T-helper 1 cell treated with Interleukin-12 subunit alpha and Interleukin-12 subunit beta and Interleukin-4 antibody, amounts not matched to agents 30 μg/mL and 1 μg/mL, for 36 hours (primary cell): Measurements from ENCODE around the gene POLR2C.

Experiments used
- H3K27ac Mint-ChIP-seq: one replicate; pipeline ENCODE4 v1.8.0; 2021; ENCODE audit warnings: mild to moderate bottlenecking, mixed read lengths
- H3K27me3 Mint-ChIP-seq: one replicate; pipeline ENCODE4 v1.8.0; 2021; ENCODE audit warnings: low read depth, mixed read lengths
- H3K36me3 Mint-ChIP-seq: one replicate; pipeline ENCODE4 v1.8.0; 2021; ENCODE audit warnings: low read depth, mixed read lengths
- H3K4me1 Mint-ChIP-seq: one replicate; pipeline ENCODE4 v1.8.0; 2021; ENCODE audit warnings: low read depth, mixed read lengths
- H3K4me3 Mint-ChIP-seq: one replicate; pipeline ENCODE4 v1.8.0; 2021; ENCODE audit warnings: mild to moderate bottlenecking, moderate library complexity, mixed read lengths
- H3K9me3 Mint-ChIP-seq: one replicate; pipeline ENCODE4 v1.8.0; 2021; ENCODE audit warnings: mixed read lengths

Gene POLR2C

GRCh38 chr16:57480754-57481230 lies 18.3 kb downstream of the POLR2C start:
- Mint-ChIP-seq H3K9me3 (no peaks in the 10 kb centered on the region), H3K27ac (no peak overlapping the region), H3K4me1 (peaks cover 14% of the 10 kb centered on the region)

GRCh38 chr16:57481421-57481820 lies 18.9 kb downstream of the POLR2C start:
- H3K36me3 Mint-ChIP-seq: no peaks in the 10 kb centered on the region
- no peak overlapping the region for H3K27ac Mint-ChIP-seq
- H3K4me3 Mint-ChIP-seq: no peak overlapping the region
- H3K27me3 Mint-ChIP-seq: peaks cover 12% of the 10 kb centered on the region
- H3K4me1 Mint-ChIP-seq: peaks cover 9% of the 10 kb centered on the region
- H3K9me3 Mint-ChIP-seq: no peaks in the 10 kb centered on the region

More at GRCh38 chr16:57480754-57481230, 18.3 kb downstream of the POLR2C start:
- Mint-ChIP-seq H3K27me3 (peaks cover 11% of the 10 kb centered on the region), H3K36me3 (no peaks in the 10 kb centered on the region), H3K4me3 (no peak overlapping the region)

DNA sequence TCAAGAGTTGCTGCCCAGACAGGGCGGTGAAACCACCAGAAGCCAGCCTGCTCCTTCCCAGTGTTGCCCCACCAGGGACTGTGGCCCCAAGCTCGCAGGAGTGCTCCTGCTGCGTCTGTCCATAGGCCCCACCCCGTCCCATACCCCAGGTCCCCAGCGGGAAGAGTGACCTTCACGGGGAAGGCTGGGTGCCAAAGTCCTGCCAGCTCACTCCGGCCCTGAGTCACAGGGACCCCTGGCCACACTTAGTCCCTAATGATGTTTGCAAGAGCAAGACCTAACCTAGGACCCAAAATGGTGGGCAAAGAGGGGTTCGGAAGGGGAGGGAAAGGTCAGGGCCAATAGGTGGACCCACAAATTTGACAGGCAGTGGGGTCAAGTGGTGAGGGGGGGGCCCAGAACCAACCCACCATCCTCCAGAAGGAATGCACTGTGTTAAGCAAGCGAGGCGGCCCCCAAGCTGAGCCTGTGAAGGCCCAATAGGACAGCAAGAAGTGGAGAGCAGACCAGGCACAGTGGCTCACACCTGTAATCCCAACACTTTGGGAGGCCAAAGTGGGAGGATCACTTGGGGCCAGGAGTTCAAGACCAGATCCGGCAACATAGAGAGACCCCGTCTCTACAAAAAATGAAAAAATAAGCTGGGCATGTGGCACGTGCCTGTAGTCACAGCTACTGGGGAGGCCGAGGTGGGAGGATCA lies 20.5 kb downstream of the POLR2C start:
- Mint-ChIP-seq H3K27ac (no peak overlapping the region), H3K36me3 (no peaks in the 10 kb centered on the region), H3K4me1 (peaks cover 13% of the 10 kb centered on the region), H3K9me3 (no peaks in the 10 kb centered on the region), H3K4me3 (no peak overlapping the region), H3K27me3 (peaks cover 12% of the 10 kb centered on the region)

DNA sequence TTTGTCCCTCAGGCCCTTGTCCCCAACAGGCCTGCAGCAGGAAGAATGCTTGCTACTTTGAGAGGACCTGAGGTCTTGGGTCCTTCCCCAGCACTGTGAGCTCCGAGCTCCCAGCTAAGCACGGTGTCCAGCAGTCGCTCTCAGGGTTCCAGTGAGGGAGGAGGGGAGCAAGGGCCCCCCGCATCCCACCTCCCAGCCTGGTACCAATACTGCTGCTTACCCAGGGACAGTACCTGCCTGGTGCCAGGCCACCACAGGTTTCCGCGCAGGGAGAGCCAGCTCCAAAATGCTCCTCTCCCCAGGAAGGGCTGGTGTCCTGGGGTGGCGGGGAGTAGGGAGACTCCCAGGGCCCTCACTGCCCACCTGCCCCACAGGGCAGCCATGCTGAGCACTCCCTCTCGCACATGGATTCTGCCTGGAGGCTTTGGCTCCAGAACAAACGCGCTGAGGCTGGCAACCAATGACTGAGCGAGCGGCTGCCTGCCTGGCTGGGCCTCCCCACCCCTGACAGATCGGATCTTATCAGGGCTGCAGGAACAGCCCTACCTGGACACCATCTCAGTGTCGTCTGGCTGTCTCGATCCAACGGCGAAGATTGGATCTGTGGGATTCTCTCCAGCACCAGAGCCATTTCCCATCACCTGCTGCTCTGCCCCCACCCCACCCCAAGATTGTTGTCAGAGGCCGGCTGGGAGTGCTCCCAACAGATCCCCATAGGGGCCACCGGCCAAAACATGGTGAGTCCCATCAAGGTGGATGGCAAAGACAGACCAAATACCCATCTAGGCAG lies 21.4 kb downstream of the POLR2C start:
- H3K36me3 Mint-ChIP-seq: no peaks in the 10 kb centered on the region
- no peak overlapping the region for H3K27ac Mint-ChIP-seq
- H3K9me3 Mint-ChIP-seq: no peaks in the 10 kb centered on the region
- H3K27me3 Mint-ChIP-seq: peaks cover 8% of the 10 kb centered on the region
- H3K4me1 Mint-ChIP-seq: peaks cover 13% of the 10 kb centered on the region
- no peak overlapping the region for H3K4me3 Mint-ChIP-seq

GRCh38 chr16:57484515-57485005 lies 22.1 kb downstream of the POLR2C start:
- H3K36me3 Mint-ChIP-seq: no peaks in the 10 kb centered on the region
- H3K4me3 Mint-ChIP-seq: no peak overlapping the region
- no peak overlapping the region for H3K27ac Mint-ChIP-seq
- peaks cover 10% of the 10 kb centered on the region for H3K4me1 Mint-ChIP-seq
- H3K9me3 Mint-ChIP-seq: no peaks in the 10 kb centered on the region
- peaks cover 8% of the 10 kb centered on the region for H3K27me3 Mint-ChIP-seq

DNA sequence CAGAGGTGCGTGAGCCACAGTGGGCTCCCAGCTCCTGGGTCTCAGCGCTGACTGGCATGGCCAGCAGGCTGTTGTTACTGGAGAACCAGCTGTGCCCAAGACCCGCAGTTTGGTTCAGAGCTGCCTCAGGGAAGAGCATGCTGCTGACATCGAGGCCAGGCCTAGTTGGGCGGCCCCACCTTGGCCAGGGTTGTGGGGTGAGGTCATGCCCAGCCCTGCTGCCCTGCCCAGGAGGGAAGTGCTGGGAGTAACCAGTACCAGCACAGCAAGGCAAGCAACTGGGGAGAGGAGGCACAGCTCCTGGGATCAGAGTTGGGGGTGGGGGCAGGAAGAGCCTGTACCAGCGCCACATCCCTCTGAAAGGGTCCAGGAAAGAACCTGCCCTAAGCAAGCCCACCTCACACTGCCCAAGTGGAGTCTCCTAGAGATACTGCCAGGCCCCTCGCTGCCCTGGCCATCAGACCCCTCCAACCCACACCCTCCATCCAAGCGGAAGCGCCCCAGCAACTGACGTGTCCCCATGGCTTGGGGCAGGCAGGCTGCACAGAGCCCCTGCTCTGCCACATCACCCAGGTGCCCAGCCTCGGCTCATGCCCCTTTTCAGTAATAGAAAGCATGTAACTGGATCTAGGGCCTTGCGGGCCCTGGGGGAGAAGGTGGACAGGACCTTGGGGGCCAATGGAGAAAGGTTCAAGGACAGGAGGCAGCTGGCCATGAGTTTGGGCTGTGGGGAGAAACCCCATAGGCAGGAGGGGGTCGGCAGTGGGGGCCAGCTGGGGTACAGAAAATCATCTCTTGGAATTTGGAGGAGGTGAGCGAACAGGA lies 22.8 kb downstream of the POLR2C start:
- Mint-ChIP-seq H3K27ac (no peak overlapping the region), H3K9me3 (no peaks in the 10 kb centered on the region), H3K36me3 (no peaks in the 10 kb centered on the region), H3K4me3 (peak overlapping the region; percentile 82), H3K4me1 (peaks cover 10% of the 10 kb centered on the region), H3K27me3 (peaks cover 8% of the 10 kb centered on the region)

- H3K4me3 Mint-ChIP-seq: peak within 1 kb of the TSS; percentile 82
- H3K36me3 Mint-ChIP-seq: no peaks in the 10 kb centered on the region
- H3K4me1 Mint-ChIP-seq: peaks cover 10% of the 10 kb centered on the region
- H3K9me3 Mint-ChIP-seq: no peaks in the 10 kb centered on the region
- peak within 1 kb of the TSS; percentile 59 for H3K27ac Mint-ChIP-seq
- peaks cover 8% of the 10 kb centered on the region for H3K27me3 Mint-ChIP-seq
These were observed 23.7 kb downstream of the POLR2C start, which contains the start of gene DOK4 for GRCh38 chr16:57485916-57486857. DOK4 (minus strand) TSS chr16:57486493; CDS start chr16:57479507, 6,986 bp downstream.

DNA sequence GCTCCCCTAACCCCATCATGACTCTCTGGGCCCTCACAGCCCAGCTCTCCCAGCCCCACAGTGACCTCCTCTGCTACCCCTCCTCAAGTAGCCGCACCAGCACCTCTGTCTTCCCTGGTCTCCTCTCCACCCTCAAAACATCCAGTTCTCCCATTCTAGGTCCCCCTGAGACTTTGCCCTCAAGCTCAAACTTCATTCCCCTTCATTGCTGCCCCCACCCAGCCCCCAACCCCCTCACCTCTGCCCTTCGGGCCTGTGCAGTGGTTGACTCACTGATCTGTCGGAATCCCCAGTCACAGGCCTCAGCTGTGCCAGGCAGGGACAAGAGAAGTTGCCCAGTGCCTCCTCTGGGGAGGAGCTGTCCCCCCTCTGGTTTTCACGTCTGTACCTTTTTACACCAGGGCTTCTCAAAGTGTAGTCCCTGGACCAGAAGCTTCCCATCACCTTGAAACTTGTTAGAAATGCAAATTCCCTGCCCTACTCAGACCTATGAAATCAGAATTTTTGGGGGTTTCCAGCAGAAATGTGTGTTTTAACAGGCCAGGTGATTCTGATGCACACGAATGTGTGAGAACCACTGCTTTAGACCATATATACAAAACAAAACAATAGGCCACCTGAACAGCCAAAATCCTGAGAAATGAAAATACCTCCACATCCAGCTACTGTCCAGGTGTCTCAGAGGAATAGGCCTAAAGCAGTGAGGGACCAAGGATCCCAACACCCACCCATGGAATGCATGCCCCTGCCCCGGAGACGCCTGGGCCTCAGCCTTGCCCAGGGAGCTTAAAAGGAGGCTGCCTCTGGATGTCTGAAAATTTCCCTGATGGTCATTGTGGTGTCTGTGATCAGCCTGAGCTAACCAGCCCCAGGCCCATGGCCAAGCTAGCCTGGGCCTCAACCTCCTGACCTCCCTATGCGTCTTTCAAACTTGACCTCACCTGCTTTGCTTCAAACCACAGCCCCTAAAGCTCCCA lies 24.7 kb downstream of the POLR2C start:
- Mint-ChIP-seq H3K4me3 (peak overlapping the region; percentile 78), H3K27ac (peak overlapping the region; percentile 59), H3K9me3 (no peaks in the 10 kb centered on the region), H3K36me3 (no peaks in the 10 kb centered on the region), H3K4me1 (peaks cover 10% of the 10 kb centered on the region), H3K27me3 (peaks cover 13% of the 10 kb centered on the region)

GRCh38 chr16:57489229-57489628 lies 26.8 kb downstream of the POLR2C start:
- H3K36me3 Mint-ChIP-seq: no peaks in the 10 kb centered on the region
- no peak overlapping the region for H3K27ac Mint-ChIP-seq
- peaks cover 21% of the 10 kb centered on the region for H3K27me3 Mint-ChIP-seq
- peaks cover 10% of the 10 kb centered on the region for H3K4me1 Mint-ChIP-seq
- H3K4me3 Mint-ChIP-seq: no peak overlapping the region
- H3K9me3 Mint-ChIP-seq: no peaks in the 10 kb centered on the region

- no peak overlapping the region for H3K27ac Mint-ChIP-seq
- no peaks in the 10 kb centered on the region for H3K4me1 Mint-ChIP-seq
- no peak overlapping the region for H3K4me3 Mint-ChIP-seq
- H3K36me3 Mint-ChIP-seq: no peaks in the 10 kb centered on the region
- H3K9me3 Mint-ChIP-seq: no peaks in the 10 kb centered on the region
- peaks cover 16% of the 10 kb centered on the region for H3K27me3 Mint-ChIP-seq
These were observed 31.3 kb downstream of the POLR2C start for GRCh38 chr16:57493767-57494166.

DNA sequence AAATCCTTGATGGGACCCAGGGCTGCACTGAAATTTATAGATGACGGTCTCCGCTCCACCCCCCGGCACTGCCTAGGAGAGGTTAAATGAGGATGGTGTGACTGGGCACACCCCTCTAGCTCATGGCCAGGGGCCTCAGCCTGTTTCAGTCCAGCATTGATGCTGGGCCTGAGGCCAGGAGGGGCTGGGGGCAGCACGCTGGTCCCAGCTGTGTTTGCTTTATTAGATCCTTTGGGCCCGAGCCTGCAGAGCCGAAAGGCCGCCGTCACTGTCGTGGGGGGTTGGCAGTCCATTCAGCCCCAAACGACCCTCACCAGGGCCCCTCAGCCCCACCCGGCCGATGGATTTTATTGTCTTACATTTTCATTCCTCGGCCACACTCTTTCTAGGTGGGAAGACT lies 34.6 kb downstream of the POLR2C start:
- Mint-ChIP-seq H3K4me3 (no peak overlapping the region), H3K27me3 (peaks cover 12% of the 10 kb centered on the region), H3K4me1 (peaks cover 11% of the 10 kb centered on the region), H3K9me3 (no peaks in the 10 kb centered on the region), H3K27ac (no peak overlapping the region), H3K36me3 (no peaks in the 10 kb centered on the region)

DNA sequence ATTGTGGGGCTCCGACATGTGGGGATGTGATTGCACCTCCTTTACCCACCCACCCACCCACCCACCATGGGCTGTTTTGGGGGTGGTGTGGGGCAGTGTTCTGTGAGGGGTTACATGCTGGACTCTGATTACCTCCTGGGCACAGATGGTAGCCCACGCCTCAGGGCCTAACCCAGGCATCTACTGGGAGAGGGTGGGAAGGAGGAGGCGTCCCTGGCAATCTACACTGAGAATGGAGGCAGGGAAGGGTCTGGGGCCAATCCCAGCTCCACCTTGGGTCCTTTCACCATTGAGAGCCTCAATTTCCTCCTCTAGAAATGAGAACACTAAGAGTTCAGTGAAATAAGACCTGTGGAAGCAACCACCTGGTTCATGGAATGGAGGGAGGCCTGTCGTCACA lies 35.6 kb downstream of the POLR2C start:
- Mint-ChIP-seq H3K36me3 (no peaks in the 10 kb centered on the region), H3K9me3 (no peaks in the 10 kb centered on the region), H3K27ac (no peak overlapping the region), H3K4me1 (peaks cover 11% of the 10 kb centered on the region), H3K27me3 (peaks cover 9% of the 10 kb centered on the region), H3K4me3 (no peak overlapping the region)
